ENCODE data around the gene NR5A2.

Gene NR5A2

DNA sequence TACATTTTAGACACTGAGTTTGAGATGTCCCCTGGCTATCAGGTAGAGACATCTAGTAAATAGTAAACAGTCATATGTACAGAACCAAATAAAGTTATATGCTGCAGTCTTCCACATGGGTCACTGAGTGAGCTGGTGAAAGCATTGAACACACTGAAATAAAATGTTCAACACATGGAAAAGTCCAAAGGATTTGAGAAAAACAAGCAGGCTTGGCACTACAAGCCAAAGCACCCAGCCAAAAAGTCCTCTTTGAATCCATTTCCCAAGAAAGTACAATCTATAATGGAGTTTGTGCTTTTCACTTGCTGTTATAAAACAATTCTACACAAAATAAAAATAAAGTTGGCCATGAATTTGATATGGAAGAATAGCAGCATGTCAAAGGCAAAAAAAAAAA lies 135.4 kb downstream of the NR5A2 start:
- H3K36me3 ChIP-seq (replicated peaks), result no peaks in the 10 kb centered on the region
- in situ Hi-C loops (cut with HindIII; ENCODE audit: low pct_ligation_motif_present, low sequenced_read_pairs), result no loop called here
- no peaks in the 10 kb centered on the region for H3K27me3 ChIP-seq (replicated peaks)
- H3K27ac ChIP-seq, result no peak overlapping the region
- DNase-seq, result no peak
- H3K4me3 ChIP-seq (ENCODE audit: low read depth, low read length), result no peak overlapping the region
- TF ChIP-seq, protein P1, sequence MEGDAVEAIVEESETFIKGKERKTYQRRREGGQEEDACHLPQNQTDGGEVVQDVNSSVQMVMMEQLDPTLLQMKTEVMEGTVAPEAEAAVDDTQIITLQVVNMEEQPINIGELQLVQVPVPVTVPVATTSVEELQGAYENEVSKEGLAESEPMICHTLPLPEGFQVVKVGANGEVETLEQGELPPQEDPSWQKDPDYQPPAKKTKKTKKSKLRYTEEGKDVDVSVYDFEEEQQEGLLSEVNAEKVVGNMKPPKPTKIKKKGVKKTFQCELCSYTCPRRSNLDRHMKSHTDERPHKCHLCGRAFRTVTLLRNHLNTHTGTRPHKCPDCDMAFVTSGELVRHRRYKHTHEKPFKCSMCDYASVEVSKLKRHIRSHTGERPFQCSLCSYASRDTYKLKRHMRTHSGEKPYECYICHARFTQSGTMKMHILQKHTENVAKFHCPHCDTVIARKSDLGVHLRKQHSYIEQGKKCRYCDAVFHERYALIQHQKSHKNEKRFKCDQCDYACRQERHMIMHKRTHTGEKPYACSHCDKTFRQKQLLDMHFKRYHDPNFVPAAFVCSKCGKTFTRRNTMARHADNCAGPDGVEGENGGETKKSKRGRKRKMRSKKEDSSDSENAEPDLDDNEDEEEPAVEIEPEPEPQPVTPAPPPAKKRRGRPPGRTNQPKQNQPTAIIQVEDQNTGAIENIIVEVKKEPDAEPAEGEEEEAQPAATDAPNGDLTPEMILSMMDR (IDR thresholded peaks at IDR 0.05; ENCODE audit: low read depth, low read length, missing control alignments), result no peak

DNA sequence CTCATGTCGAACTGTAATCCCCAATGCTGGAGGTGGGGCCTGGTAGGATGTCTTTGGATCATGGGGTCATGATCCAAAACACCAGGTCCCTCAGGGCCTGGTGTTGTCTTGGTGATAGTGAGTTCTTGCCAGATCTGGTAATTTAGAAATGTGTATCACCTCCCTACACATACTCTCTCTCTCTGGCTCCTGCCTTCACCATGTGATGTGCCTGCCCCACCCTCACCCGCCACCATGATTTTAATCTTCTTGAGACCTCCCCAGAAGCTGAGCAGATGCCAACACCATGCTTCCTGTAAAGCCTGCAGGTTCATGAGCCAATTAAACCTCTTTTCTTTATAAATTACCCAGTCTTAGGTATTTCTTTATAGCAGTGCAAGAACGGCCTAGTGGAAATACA lies 136.4 kb downstream of the NR5A2 start:
- H3K27ac ChIP-seq, result no peak overlapping the region
- no peak overlapping the region for H3K4me3 ChIP-seq (ENCODE audit: low read depth, low read length)
- TF ChIP-seq, protein P1 (IDR thresholded peaks at IDR 0.05; ENCODE audit: low read depth, low read length, missing control alignments), result no peak
- in situ Hi-C loops (cut with HindIII; ENCODE audit: low pct_ligation_motif_present, low sequenced_read_pairs), result no loop called here
- no peaks in the 10 kb centered on the region for H3K36me3 ChIP-seq (replicated peaks)
- H3K27me3 ChIP-seq (replicated peaks), result no peaks in the 10 kb centered on the region
- no peak for DNase-seq

DNA sequence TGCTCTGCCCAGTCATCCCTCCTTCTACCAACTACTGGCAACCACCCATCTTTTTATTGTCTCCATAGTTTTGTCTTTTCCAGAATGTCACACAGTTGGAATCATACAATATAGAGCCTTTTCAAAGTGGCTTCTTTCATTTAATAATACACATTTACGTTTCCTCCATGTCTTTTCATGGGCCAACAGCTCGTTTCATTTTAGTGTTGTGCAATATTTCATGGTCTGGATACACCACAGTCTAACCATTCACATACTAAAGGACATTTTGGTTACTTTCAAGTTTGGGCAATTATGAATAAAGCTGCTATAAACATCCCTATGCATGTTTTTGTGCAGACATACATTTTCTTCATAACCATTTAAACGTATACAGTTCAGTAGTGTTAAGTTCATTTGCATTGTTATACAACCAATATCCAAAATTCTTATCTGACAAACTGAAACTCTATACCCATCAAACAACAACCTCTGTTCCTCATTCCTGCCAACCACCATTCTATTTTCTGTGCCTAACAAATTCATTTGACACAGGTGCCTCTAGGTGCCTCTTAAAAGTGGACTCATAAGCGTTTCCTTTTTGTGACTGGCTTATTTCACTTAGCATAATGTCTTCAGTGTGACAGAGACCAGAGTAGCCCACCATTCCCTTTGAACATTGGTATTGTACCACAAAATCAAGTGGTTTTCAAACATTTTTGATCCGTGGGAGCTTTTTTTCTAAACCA lies 138.1 kb downstream of the NR5A2 start:
- H3K4me3 ChIP-seq (ENCODE audit: low read depth, low read length), result no peak overlapping the region
- in situ Hi-C loops (cut with HindIII; ENCODE audit: low pct_ligation_motif_present, low sequenced_read_pairs), result no loop called here
- H3K36me3 ChIP-seq (replicated peaks), result no peaks in the 10 kb centered on the region
- no peak for DNase-seq
- H3K27ac ChIP-seq, result no peak overlapping the region
- H3K27me3 ChIP-seq (replicated peaks), result no peaks in the 10 kb centered on the region
- TF ChIP-seq, protein P1 (IDR thresholded peaks at IDR 0.05; ENCODE audit: low read depth, low read length, missing control alignments), result no peak

DNA sequence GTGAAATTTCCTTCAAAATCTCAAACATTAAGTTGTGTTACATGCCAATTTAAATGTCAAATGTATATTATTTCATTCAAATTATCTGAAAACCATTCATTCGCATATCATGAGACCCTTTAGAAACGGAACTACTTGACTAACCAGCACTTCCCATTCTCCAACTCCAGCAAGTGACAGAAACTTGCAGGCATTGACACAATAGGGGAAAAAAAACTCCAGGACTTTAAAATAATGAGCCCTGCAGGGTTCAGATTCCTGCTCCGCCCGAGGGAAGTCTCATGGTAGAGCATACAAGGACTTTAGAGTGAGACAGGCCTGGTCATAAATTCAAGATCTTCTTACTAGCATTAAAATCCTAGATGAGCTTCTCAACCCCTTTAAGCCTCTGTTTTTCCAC lies 138.9 kb downstream of the NR5A2 start:
- Histone ChIP-seq H3K27ac (no peak overlapping the region), H3K36me3 (replicated peaks) (no peaks in the 10 kb centered on the region), H3K4me3 (ENCODE audit: low read depth, low read length) (no peak overlapping the region), H3K27me3 (replicated peaks) (no peaks in the 10 kb centered on the region)
- in situ Hi-C loops (cut with HindIII; ENCODE audit: low pct_ligation_motif_present, low sequenced_read_pairs), result no loop called here
- no peak for DNase-seq
- TF ChIP-seq, protein P1 (IDR thresholded peaks at IDR 0.05; ENCODE audit: low read depth, low read length, missing control alignments), result no peak

DNA sequence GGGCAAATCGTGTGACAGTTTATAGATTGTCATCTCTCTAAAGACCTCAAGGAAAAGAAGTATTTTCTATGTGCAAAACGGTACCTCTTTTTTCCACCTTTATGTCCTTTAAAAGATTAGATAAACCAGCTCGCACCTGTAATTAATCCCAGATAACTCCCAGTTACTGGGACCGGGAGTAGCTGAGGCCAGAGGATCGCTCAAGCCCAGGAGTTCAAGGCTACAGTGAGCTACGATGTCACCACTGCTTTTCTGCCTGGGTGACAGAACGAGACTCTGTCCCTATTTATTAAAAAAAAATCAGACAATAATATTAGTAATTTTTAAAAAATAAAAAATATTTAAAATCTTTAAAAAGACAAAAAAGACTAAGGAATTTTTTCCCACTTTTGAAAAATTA lies 141.4 kb downstream of the NR5A2 start:
- no peak for DNase-seq
- Histone ChIP-seq H3K36me3 (replicated peaks) (no peaks in the 10 kb centered on the region), H3K27me3 (replicated peaks) (no peaks in the 10 kb centered on the region), H3K4me3 (ENCODE audit: low read depth, low read length) (no peak overlapping the region), H3K27ac (no peak overlapping the region)
- in situ Hi-C loops (cut with HindIII; ENCODE audit: low pct_ligation_motif_present, low sequenced_read_pairs), result no loop called here
- TF ChIP-seq, protein P1 (IDR thresholded peaks at IDR 0.05; ENCODE audit: low read depth, low read length, missing control alignments), result no peak

DNA sequence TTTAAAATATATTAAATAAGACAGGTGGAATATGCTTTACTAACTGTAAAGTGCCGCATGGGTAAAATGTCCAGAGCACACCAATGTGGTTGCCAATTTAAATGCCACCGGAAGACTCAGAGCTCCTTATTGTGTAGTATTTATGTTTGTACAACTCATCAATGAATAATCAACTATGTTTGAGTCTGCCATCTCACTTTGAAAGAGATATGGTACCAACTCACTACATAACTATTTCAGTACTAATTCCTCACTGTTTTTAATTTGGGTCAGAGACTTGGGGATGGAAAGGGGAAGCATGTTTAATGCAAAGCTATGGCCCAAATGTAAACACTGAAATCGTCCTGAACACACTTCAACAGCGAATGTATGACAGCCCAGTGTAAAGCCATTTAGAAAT lies 144.8 kb downstream of the NR5A2 start:
- in situ Hi-C loops (cut with HindIII; ENCODE audit: low pct_ligation_motif_present, low sequenced_read_pairs), result no loop called here
- Histone ChIP-seq H3K36me3 (replicated peaks) (no peaks in the 10 kb centered on the region), H3K27ac (no peak overlapping the region), H3K27me3 (replicated peaks) (no peaks in the 10 kb centered on the region), H3K4me3 (ENCODE audit: low read depth, low read length) (no peak overlapping the region)
- no peak for DNase-seq
- TF ChIP-seq, protein P1 (IDR thresholded peaks at IDR 0.05; ENCODE audit: low read depth, low read length, missing control alignments), result no peak
